ENCODE data around the gene IL6ST. TPM values are rescaled to one million over a fixed set of nuclear protein-coding genes. Genes with fewer than 3 reads are reported as not detected.

Gene IL6ST
- total RNA-seq, 1 donor from 2014 or later = 74.7 TPM

GRCh38 chr5:55925181-55925580, 69.6 kb downstream of the IL6ST start:
- Mint-ChIP-seq H3K27me3 (no peaks in the 10 kb centered on the region), H3K27ac (no peak overlapping the region), H3K4me1 (ENCODE audit: unreplicated experiment) (peaks cover 4% of the 10 kb centered on the region), H3K36me3 (no peaks in the 10 kb centered on the region), H3K9me3 (no peaks in the 10 kb centered on the region), H3K4me3 (no peak overlapping the region)
- TF ChIP-seq CTCF (conservative IDR thresholded peaks at IDR 0.05) = no peak
- no peak for DNase-seq (ENCODE audit: extremely low spot score, unreplicated experiment)

GRCh38 chr5:55924744-55925143, 70.0 kb downstream of the IL6ST start:
- no peak for TF ChIP-seq CTCF (conservative IDR thresholded peaks at IDR 0.05)
- Mint-ChIP-seq H3K9me3 (no peaks in the 10 kb centered on the region), H3K36me3 (no peaks in the 10 kb centered on the region), H3K27me3 (no peaks in the 10 kb centered on the region), H3K4me1 (ENCODE audit: unreplicated experiment) (peaks cover under 1% of the 10 kb centered on the region), H3K4me3 (no peak overlapping the region), H3K27ac (no peak overlapping the region)
- no peak for DNase-seq (ENCODE audit: extremely low spot score, unreplicated experiment)

GRCh38 chr5:55923865-55924500, 70.8 kb downstream of the IL6ST start:
- no peak for DNase-seq (ENCODE audit: extremely low spot score, unreplicated experiment)
- no peak for TF ChIP-seq CTCF (conservative IDR thresholded peaks at IDR 0.05)
- H3K4me1 Mint-ChIP-seq (ENCODE audit: unreplicated experiment) = peaks cover 4% of the 10 kb centered on the region
- H3K4me3 Mint-ChIP-seq = no peak overlapping the region
- H3K9me3 Mint-ChIP-seq = no peaks in the 10 kb centered on the region
- no peak overlapping the region for H3K27ac Mint-ChIP-seq
- H3K27me3 Mint-ChIP-seq = no peaks in the 10 kb centered on the region
- no peaks in the 10 kb centered on the region for H3K36me3 Mint-ChIP-seq

GRCh38 chr5:55923177-55923771, 71.5 kb downstream of the IL6ST start:
- DNase-seq (ENCODE audit: extremely low spot score, unreplicated experiment) = no peak
- Mint-ChIP-seq H3K4me1 (ENCODE audit: unreplicated experiment) (peaks cover 4% of the 10 kb centered on the region), H3K27ac (no peak overlapping the region), H3K27me3 (no peaks in the 10 kb centered on the region), H3K9me3 (no peaks in the 10 kb centered on the region), H3K4me3 (no peak overlapping the region), H3K36me3 (no peaks in the 10 kb centered on the region)
- TF ChIP-seq CTCF (conservative IDR thresholded peaks at IDR 0.05) = no peak

- H3K27me3 Mint-ChIP-seq = no peaks in the 10 kb centered on the region
- H3K9me3 Mint-ChIP-seq = no peaks in the 10 kb centered on the region
- H3K4me3 Mint-ChIP-seq = no peak overlapping the region
- peaks cover 4% of the 10 kb centered on the region for H3K4me1 Mint-ChIP-seq (ENCODE audit: unreplicated experiment)
- H3K36me3 Mint-ChIP-seq = no peaks in the 10 kb centered on the region
- no peak for TF ChIP-seq CTCF (conservative IDR thresholded peaks at IDR 0.05)
- no peak overlapping the region for H3K27ac Mint-ChIP-seq
- DNase-seq (ENCODE audit: extremely low spot score, unreplicated experiment) = no peak
Measured at GRCh38 chr5:55921617-55922016, 73.1 kb downstream of the IL6ST start.

All from type B pancreatic cell (in vitro differentiated cells).